HepG2 (cell line): Measurements from ENCODE around the gene PARP8. TPM values are rescaled to one million over a fixed set of nuclear protein-coding genes. Genes with fewer than 3 reads are reported as not detected.

Experiments used
- ATAC-seq: fragments of 200-7000 bp; cut with Tn5 transposase; 3 replicates; pipeline ENCODE4 v1.9.1; 2020; ENCODE audit warnings: mild to moderate bottlenecking, moderate library complexity
- BruUV-seq: library from RNA; stranded (reverse); fragments of 400-500 nt; replicated peaks from 2 replicates; lab custom pipeline; 2021; lab: Mats Ljungman, UMichigan
- CTCF ChIA-PET: fragments of 300-600 bp; formaldehyde crosslinking; extraction: SDS; loops from one replicate; lab custom pipeline; 2021; ENCODE audit warnings: low total read pairs, inconsistent platforms, low intra/inter-chr PET ratio; lab: Yijun Ruan, JAX
- POLR2A ChIA-PET: fragments of 350-600 bp; sonication (Branson Sonifier 250); formaldehyde crosslinking; loops from one replicate; lab custom pipeline; 2020; ENCODE audit warnings: antibody characterized with exemption, inconsistent platforms; lab: Yijun Ruan, JAX
- DNase-seq: peaks from one replicate; pipeline ENCODE4 v3.0.0-alpha.2; 2015; ENCODE audit warnings: low spot score
- FAIRE-seq: peaks from 3 replicates; lab custom pipeline; 2011; peaks lifted over from hg19 to GRCh38; lab: Jason Lieb, UNC
- H2AFZ ChIP-seq: one replicate; pipeline ENCODE4 v1.6.1; 2011; ENCODE audit warnings: low read length, inconsistent platforms
- H3K27ac ChIP-seq: fragments of 300-600 bp; 3 replicates; pipeline ENCODE4 v1.8.0; 2011; ENCODE audit warnings: mixed run types, mild to moderate bottlenecking, mixed read lengths, low read length, inconsistent platforms; ENCODE audit not compliant: insufficient read depth; ENCODE audit errors: extremely low read length
- H3K27me3 ChIP-seq, 2 experiments: fragments of 200-600 bp in 1 of 2; 2 replicates in 1 of 2; 3 replicates in 1 of 2; pipeline versions ENCODE4 v1.6.0 to v1.8.0; 2011; ENCODE audit warnings: low read length in 2 of 2, mild to moderate bottlenecking in 2 of 2, moderate library complexity in 2 of 2, inconsistent platforms in 1 of 2; ENCODE audit not compliant: insufficient read depth in 2 of 2, control insufficient read depth in 1 of 2
- H3K36me3 ChIP-seq, 2 experiments: fragments of 200-600 bp in 1 of 2; replicated peaks in 1 of 2; 2 replicates in 1 of 2; 3 replicates in 1 of 2; pipeline versions ENCODE4 v1.5.1 to v1.8.0; 2011; ENCODE audit warnings: low read length in 2 of 2, inconsistent platforms in 1 of 2; ENCODE audit not compliant: insufficient read depth in 2 of 2, control insufficient read depth in 1 of 2
- H3K4me1 ChIP-seq: 2 replicates; pipeline ENCODE4 v1.5.1; 2012; ENCODE audit warnings: low read length, inconsistent platforms; ENCODE audit not compliant: insufficient read depth
- H3K4me2 ChIP-seq: 2 replicates; pipeline ENCODE4 v1.6.0; 2011; ENCODE audit warnings: low read depth, low read length, inconsistent platforms
- H3K4me3 ChIP-seq, 3 experiments: fragments of 200-600 bp in 1 of 3; sonication (generic), shearing (Covaris generic) in 1 of 3; replicated peaks in 1 of 3; 2 replicates each; pipeline ENCODE4 v1.5.1; 2011 to 2016; ENCODE audit warnings: low read length in 3 of 3, inconsistent platforms in 2 of 3, low read depth in 2 of 3, mild to moderate bottlenecking in 2 of 3, control low read depth in 1 of 3, mixed read lengths in 1 of 3; ENCODE audit not compliant: insufficient read depth in 1 of 3
- H3K79me2 ChIP-seq: one replicate; pipeline ENCODE4 v1.6.1; 2011; ENCODE audit warnings: low read length, inconsistent platforms; ENCODE audit not compliant: insufficient read depth
- H3K9ac ChIP-seq: 2 replicates; pipeline ENCODE4 v1.6.0; 2011; ENCODE audit warnings: mild to moderate bottlenecking, low read depth, low read length, inconsistent platforms; ENCODE audit not compliant: insufficient read depth
- H3K9me3 ChIP-seq: 2 replicates; pipeline ENCODE4 v1.5.1; 2012; ENCODE audit warnings: mild to moderate bottlenecking, low read length
- H4K20me1 ChIP-seq: 2 replicates; pipeline ENCODE4 v1.6.0; 2011; ENCODE audit warnings: inconsistent platforms, mild to moderate bottlenecking, low read length, moderate library complexity; ENCODE audit not compliant: insufficient read depth
- ATF7 ChIP-seq, 2 experiments: fragments of 450-650 bp in 1 of 2; sonication (generic) in 1 of 2; formaldehyde crosslinking in 1 of 2; IDR thresholded peaks; 2 replicates each; pipeline versions ENCODE4 v1.4.0 to v1.6.1; 2016 to 2020; ENCODE audit warnings: antibody characterized with exemption in 1 of 2, mild to moderate bottlenecking in 1 of 2, missing genetic modification reagents in 1 of 2
- MTA1 ChIP-seq: sonication (generic); formaldehyde crosslinking; IDR thresholded peaks from 2 replicates; pipeline ENCODE4 v1.4.0; 2020; ENCODE audit warnings: missing genetic modification reagents, mild to moderate bottlenecking, borderline replicate concordance
- PHF5A ChIP-seq: IDR thresholded peaks from one replicate; pipeline ENCODE4 v1.6.1; 2018; ENCODE audit warnings: low read depth, missing genetic modification reagents; ENCODE audit not compliant: unreplicated experiment
- SOX6 ChIP-seq, 2 experiments: fragments of 450-650 bp in 1 of 2; sonication (generic) in 1 of 2; formaldehyde crosslinking in 1 of 2; IDR thresholded peaks; 2 replicates each; pipeline versions ENCODE4 v1.4.0 to v1.6.1; 2017 to 2020; ENCODE audit warnings: antibody characterized with exemption in 1 of 2, mild to moderate bottlenecking in 1 of 2, missing genetic modification reagents in 1 of 2
- TAF1 ChIP-seq: sonication (generic); formaldehyde crosslinking; IDR thresholded peaks from 2 replicates; pipeline ENCODE4 v1.4.0; 2020; ENCODE audit warnings: missing genetic modification reagents
- ZNF841 ChIP-seq: sonication (generic); formaldehyde crosslinking; IDR thresholded peaks from 2 replicates; pipeline ENCODE4 v1.8.1; 2023; ENCODE audit warnings: missing genetic modification reagents, borderline replicate concordance
- WGBS: methylation state at CpG from one replicate; pipeline ENCODE4 v1.1.6; 2017; ENCODE audit warnings: low lambda C conversion rate; 5-methylcytosine and 5-hydroxymethylcytosine counted together
- in situ Hi-C: cut with HindIII; loops from 2 replicates; pipeline ENCODE4 v1.10.0; 2017; ENCODE audit warnings: low pct_unique_long_range_greater_than_20kb; ENCODE audit not compliant: extremely low pct_ligation_motif_present
- intact Hi-C: fragments of 100-400 bp; cut with micrococcal nuclease; formaldehyde crosslinking; loops from one replicate; pipeline ENCODE4 v1.10.0; 2022; ENCODE audit not compliant: unreplicated experiment
- polyA plus RNA-seq, 8 experiments: library from polyadenylated mRNA; depleted of rRNA in 3 of 8; stranded (reverse) in 7 of 8; unstranded in 1 of 8; fragments of >200 nt; fragmentation: Illumina TruSeq in 4 of 8; extraction: Trizol in 4 of 8; gene quantifications; 2 replicates each; pipeline versions ENCODE4 v1.2.1 to v1.2.3, GENCODE V29; 2011 to 2016; ENCODE audit warnings: low read depth in 4 of 8, missing spikeins in 1 of 8, mixed read lengths in 1 of 8; ENCODE audit not compliant: insufficient read depth in 1 of 8
- total RNA-seq, 5 experiments: library from RNA; depleted of rRNA; stranded (reverse); fragments of >200 nt; fragmentation: Illumina TruSeq; extraction: Trizol; gene quantifications; 2 replicates each; pipeline ENCODE4 v1.2.3, GENCODE V29; 2016; ENCODE audit warnings: low read depth in 1 of 5
- TF ChIP-seq, protein P1 (sequence below): IDR thresholded peaks from 2 replicates; pipeline ENCODE4 v1.6.1; 2016; ENCODE audit warnings: mild to moderate bottlenecking
- TF ChIP-seq, protein P2 (sequence below): IDR thresholded peaks from 2 replicates; pipeline ENCODE4 v1.6.1; 2016; ENCODE audit warnings: missing biosample characterization, missing genetic modification reagents, low read depth
- TF ChIP-seq, protein P3 (sequence below): sonication (generic); formaldehyde crosslinking; conservative IDR thresholded peaks from 2 replicates; pipeline ENCODE4 v1.4.0; 2020; ENCODE audit warnings: missing genetic modification reagents

The PARP8 gene
- total and polyA plus RNA-seq, 2 of the 13 experiments (the other 11 are each of a cell fraction or from before 2014, with no cell fraction given) = 0.11 to 0.29 TPM

DNA sequence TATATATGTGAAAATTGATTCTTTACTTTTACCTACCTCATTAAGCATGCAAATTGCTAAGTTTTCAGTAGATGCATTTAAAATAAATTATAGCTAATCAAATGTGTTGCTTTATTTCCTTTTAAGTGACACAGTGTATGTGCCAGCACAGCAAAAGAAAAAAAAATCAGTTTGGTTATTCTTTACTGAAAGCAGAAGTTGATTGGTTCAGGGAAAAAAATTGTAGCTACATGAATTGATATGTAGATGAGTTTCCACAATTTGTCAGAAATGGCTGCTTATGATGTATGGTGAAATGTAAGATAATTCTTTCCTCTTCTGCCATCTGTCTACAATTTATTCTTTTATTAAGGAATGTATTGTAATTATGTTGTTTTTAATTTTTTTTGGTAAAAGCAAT is 57.8 kb downstream of the PARP8 start (continued):
- TF ChIP-seq, protein P1, sequence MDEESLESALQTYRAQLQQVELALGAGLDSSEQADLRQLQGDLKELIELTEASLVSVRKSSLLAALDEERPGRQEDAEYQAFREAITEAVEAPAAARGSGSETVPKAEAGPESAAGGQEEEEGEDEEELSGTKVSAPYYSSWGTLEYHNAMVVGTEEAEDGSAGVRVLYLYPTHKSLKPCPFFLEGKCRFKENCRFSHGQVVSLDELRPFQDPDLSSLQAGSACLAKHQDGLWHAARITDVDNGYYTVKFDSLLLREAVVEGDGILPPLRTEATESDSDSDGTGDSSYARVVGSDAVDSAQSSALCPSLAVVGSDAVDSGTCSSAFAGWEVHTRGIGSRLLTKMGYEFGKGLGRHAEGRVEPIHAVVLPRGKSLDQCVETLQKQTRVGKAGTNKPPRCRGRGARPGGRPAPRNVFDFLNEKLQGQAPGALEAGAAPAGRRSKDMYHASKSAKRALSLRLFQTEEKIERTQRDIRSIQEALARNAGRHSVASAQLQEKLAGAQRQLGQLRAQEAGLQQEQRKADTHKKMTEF (CRISPR knock-in tag) = no peak
- TF ChIP-seq MTA1 (no peak), TAF1 (CRISPR knock-in tag) (no peak), ZNF841 (CRISPR knock-in tag) (no peak)
- TF ChIP-seq, protein P2, sequence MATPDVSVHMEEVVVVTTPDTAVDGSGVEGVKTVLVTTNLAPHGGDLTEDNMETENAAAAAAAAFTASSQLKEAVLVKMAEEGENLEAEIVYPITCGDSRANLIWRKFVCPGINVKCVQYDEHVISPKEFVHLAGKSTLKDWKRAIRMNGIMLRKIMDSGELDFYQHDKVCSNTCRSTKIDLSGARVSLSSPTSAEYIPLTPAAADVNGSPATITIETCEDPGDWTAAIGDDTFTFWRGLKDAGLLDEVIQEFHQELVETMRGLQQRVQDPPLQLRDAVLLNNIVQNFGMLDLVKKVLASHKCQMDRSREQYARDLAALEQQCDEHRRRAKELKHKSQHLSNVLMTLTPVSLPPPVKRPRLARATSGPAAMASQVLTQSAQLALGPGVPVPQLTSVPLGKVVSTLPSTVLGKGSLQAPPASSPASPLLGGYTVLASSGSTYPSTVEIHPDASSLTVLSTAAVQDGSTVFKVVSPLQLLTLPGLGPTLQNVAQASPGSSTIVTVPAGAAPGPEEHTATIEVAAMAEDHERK = no peak

DNA sequence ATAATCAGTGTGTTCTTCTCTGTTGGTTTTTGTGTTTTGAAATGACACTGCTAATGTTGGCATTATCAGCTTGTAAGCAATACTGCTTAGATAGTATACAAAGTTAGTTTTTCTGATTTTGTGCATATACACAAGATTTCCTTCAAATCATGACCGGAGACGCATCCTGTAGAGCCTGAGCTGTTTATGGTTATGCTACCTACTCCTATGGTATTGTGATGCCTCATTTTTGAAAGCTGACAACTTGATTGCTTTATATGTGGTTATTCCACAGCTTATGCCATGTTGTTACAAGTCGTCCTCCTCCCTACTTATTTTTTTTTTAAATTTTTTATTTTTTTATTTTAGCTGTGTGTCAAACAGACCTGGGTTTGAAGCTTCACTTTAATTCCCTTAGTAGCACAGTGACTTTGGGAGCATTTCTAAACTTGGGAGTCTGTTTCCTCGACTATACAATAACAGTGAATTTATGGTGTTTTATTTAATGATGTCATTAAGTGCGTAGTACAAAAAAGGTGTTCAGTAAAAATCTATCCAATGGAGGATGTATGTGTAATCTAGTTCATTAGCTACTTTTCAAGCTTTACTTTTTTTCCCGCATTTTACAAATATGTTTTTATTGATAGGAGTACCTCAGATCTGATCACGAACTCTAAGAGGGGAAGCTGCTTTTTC is 59.5 kb downstream of the PARP8 start:
- WGBS = 0% methylated on average over 7 of the region's 7 CpGs
- ChIA-PET POLR2A (no interaction called here), CTCF (no interaction called here)

More for the DNA sequence above, 59.5 kb downstream of the PARP8 start:
- no peaks in the 10 kb centered on the region for H3K79me2 ChIP-seq
- FAIRE-seq (no peak), DNase-seq (no peak), ATAC-seq (no peak)
- intact Hi-C loops = no loop called here
- BruUV-seq = no TSS peak
- H3K4me3 ChIP-seq = no peak overlapping the region
- no peaks in the 10 kb centered on the region; a peak in 1 of 5 replicates for H3K27me3 ChIP-seq
- H3K9ac ChIP-seq = no peak overlapping the region
- H4K20me1 ChIP-seq = no peaks in the 10 kb centered on the region
- TF ChIP-seq, protein P3, sequence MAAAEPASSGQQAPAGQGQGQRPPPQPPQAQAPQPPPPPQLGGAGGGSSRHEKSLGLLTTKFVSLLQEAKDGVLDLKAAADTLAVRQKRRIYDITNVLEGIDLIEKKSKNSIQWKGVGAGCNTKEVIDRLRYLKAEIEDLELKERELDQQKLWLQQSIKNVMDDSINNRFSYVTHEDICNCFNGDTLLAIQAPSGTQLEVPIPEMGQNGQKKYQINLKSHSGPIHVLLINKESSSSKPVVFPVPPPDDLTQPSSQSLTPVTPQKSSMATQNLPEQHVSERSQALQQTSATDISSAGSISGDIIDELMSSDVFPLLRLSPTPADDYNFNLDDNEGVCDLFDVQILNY (CRISPR knock-in tag) = no peak
- no peak for TF ChIP-seq PHF5A (CRISPR knock-in tag)
- peak; percentile 60 for TF ChIP-seq ATF7 (IDR thresholded peaks at IDR 0.05)
- TF ChIP-seq ATF7 (CRISPR knock-in tag; IDR thresholded peaks at IDR 0.05) = no peak
- TF ChIP-seq SOX6 (IDR thresholded peaks at IDR 0.05) = no peak
- TF ChIP-seq SOX6 (CRISPR knock-in tag; IDR thresholded peaks at IDR 0.05) = no peak
- H3K36me3 ChIP-seq = no peaks in the 10 kb centered on the region
- no peak overlapping the region for H2AFZ ChIP-seq
- H3K9me3 ChIP-seq = no peaks in the 10 kb centered on the region
- no peak overlapping the region for H3K4me2 ChIP-seq
- H3K27ac ChIP-seq = no peak overlapping the region
- in situ Hi-C loops = no loop called here
- no peaks in the 10 kb centered on the region for H3K4me1 ChIP-seq
